PC-3 (cell line): ENCODE data around the gene SPRR2E. TPM values are rescaled to one million over a fixed set of nuclear protein-coding genes. Genes with fewer than 3 reads are reported as not detected.

ENCODE experiments used
- ATAC-seq: fragments of 200-7000 bp; cut with Tn5 transposase; 2 replicates; pipeline ENCODE4 v1.9.1; 2020; ENCODE audit warnings: mild to moderate bottlenecking, moderate library complexity
- BruUV-seq: library from RNA; stranded (reverse); fragments of 400-500 nt; replicated peaks from 2 replicates; lab custom pipeline; 2021; lab: Mats Ljungman, UMichigan
- CTCF ChIA-PET: fragments of 300-600 bp; sonication (Branson Sonifier 250); formaldehyde crosslinking; loops from one replicate; lab custom pipeline; 2022; ENCODE audit warnings: antibody characterized with exemption; lab: Charles Lee
- POLR2A ChIA-PET: fragments of 300-600 bp; sonication (Branson Sonifier 250); formaldehyde crosslinking; loops from one replicate; lab custom pipeline; 2022; ENCODE audit warnings: antibody characterized with exemption; ENCODE audit not compliant: unreplicated experiment; lab: Charles Lee
- DNase-seq: peaks from one replicate; pipeline ENCODE4 v3.0.0-alpha.2; 2015
- H2AFZ ChIP-seq: fragments of 300-600 bp; sonication (generic); 2 replicates; pipeline ENCODE4 v1.6.0; 2016; ENCODE audit warnings: antibody characterized with exemption, low read length
- H3F3A ChIP-seq: fragments of 300-600 bp; sonication (generic); one replicate; pipeline ENCODE4 v1.6.0; 2017; ENCODE audit warnings: antibody characterized with exemption, low read length, control low read depth, mild to moderate bottlenecking; ENCODE audit not compliant: unreplicated experiment
- H3K27ac ChIP-seq: fragments of 300-600 bp; sonication (generic); 2 replicates; pipeline ENCODE4 v1.5.1; 2016; ENCODE audit warnings: mild to moderate bottlenecking, low read length
- H3K27me3 ChIP-seq: fragments of 300-600 bp; sonication (generic); 2 replicates; pipeline ENCODE4 v1.6.1; 2016; ENCODE audit warnings: low read length, mixed read lengths
- H3K36me3 ChIP-seq: fragments of 300-600 bp; sonication (generic); 2 replicates; pipeline ENCODE4 v1.6.1; 2016; ENCODE audit warnings: low read depth, mixed run types, low read length, mixed read lengths
- H3K4me1 ChIP-seq: fragments of 300-600 bp; sonication (generic); 2 replicates; pipeline ENCODE4 v1.5.1; 2016; ENCODE audit warnings: low read length; ENCODE audit not compliant: insufficient read depth
- H3K4me2 ChIP-seq: fragments of 300-600 bp; sonication (generic); 2 replicates; pipeline ENCODE4 v1.6.0; 2016; ENCODE audit warnings: low read length
- H3K4me3 ChIP-seq: fragments of 300-600 bp; sonication (generic); 2 replicates; pipeline ENCODE4 v1.5.1; 2016; ENCODE audit warnings: mild to moderate bottlenecking, low read length, mixed read lengths
- H3K79me2 ChIP-seq: fragments of 300-600 bp; sonication (generic); 2 replicates; pipeline ENCODE4 v1.6.1; 2017; ENCODE audit warnings: low read length, mixed read lengths
- H3K9ac ChIP-seq: fragments of 300-600 bp; sonication (generic); 2 replicates; pipeline ENCODE4 v1.6.0; 2016; ENCODE audit warnings: mild to moderate bottlenecking, low read length
- H3K9me2 ChIP-seq: fragments of 300-600 bp; sonication (generic); replicated peaks from 2 replicates; pipeline ENCODE4 v1.6.1; 2016; ENCODE audit warnings: mixed run types, low read length, mixed read lengths
- H3K9me3 ChIP-seq: fragments of 300-600 bp; sonication (generic); 2 replicates; pipeline ENCODE4 v1.6.1; 2016; ENCODE audit warnings: low read length, mixed read lengths
- H4K20me1 ChIP-seq: fragments of 300-600 bp; sonication (generic); 2 replicates; pipeline ENCODE4 v1.6.1; 2016; ENCODE audit warnings: low read length, mixed read lengths
- EZH2 ChIP-seq: fragments of 300-600 bp; sonication (generic); IDR thresholded peaks from one replicate; pipeline ENCODE4 v1.6.1; 2017; ENCODE audit warnings: antibody characterized with exemption, mild to moderate bottlenecking, low read length; ENCODE audit not compliant: unreplicated experiment
- EZH2phosphoT487 ChIP-seq: fragments of 300-600 bp; sonication (generic); IDR thresholded peaks from 2 replicates; pipeline ENCODE4 v1.6.1; 2018; ENCODE audit warnings: mild to moderate bottlenecking, antibody characterized with exemption, low read length, borderline replicate concordance
- intact Hi-C: fragments of 100-400 bp; cut with micrococcal nuclease; formaldehyde crosslinking; loops from 2 replicates; pipeline ENCODE4 v1.9.0; 2023
- total RNA-seq: library from RNA; depleted of rRNA; stranded (reverse); fragments of >200 nt; gene quantifications from 2 replicates; pipeline ENCODE4 v1.2.3, GENCODE V29; 2014
- TF ChIP-seq, protein P1 (sequence below): fragments of 300-600 bp; sonication (generic); conservative IDR thresholded peaks from 2 replicates; pipeline ENCODE4 v1.5.1; 2017; ENCODE audit warnings: antibody characterized with exemption, low read depth, mild to moderate bottlenecking, low read length

Gene SPRR2E
- total RNA-seq, 1 experiment from 2014 or later = not detected

DNA sequence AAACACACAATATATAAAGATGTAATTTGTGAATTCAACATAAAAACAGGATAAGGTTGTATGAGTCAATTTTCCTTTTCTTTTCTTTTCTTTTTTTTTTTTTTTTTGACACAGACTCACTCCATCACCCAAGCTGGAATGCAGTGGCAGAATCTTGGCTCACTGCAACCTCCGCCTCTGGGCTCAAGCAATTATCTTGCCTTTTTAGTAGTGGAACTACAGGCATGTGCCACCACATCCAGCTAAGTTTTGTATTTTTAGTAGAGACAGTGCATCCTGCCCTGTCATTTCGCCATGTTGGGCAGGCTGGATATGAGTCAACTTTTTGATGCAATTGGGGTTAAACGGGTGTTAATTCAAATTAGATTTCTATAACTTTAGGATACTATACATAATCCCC is 12.6 kb downstream of the SPRR2E start:
- Histone ChIP-seq H3K9ac (no peak overlapping the region), H3K9me3 (no peaks in the 10 kb centered on the region), H3K36me3 (no peaks in the 10 kb centered on the region), H3F3A (no peaks in the 10 kb centered on the region), H3K4me3 (no peak overlapping the region), H3K4me2 (no peak overlapping the region), H3K4me1 (no peaks in the 10 kb centered on the region), H2AFZ (no peak overlapping the region), H4K20me1 (no peaks in the 10 kb centered on the region), H3K27me3 (peaks cover 46% of the 10 kb centered on the region), H3K79me2 (no peaks in the 10 kb centered on the region), H3K27ac (no peak overlapping the region), H3K9me2 (no peaks in the 10 kb centered on the region; the same call in 1 of the 2 replicates)
- POLR2A ChIA-PET = no interaction called here
- CTCF ChIA-PET = no interaction called here
- intact Hi-C loops = no loop called here
- TF ChIP-seq EZH2phosphoT487 = no peak
- TF ChIP-seq, protein P1, sequence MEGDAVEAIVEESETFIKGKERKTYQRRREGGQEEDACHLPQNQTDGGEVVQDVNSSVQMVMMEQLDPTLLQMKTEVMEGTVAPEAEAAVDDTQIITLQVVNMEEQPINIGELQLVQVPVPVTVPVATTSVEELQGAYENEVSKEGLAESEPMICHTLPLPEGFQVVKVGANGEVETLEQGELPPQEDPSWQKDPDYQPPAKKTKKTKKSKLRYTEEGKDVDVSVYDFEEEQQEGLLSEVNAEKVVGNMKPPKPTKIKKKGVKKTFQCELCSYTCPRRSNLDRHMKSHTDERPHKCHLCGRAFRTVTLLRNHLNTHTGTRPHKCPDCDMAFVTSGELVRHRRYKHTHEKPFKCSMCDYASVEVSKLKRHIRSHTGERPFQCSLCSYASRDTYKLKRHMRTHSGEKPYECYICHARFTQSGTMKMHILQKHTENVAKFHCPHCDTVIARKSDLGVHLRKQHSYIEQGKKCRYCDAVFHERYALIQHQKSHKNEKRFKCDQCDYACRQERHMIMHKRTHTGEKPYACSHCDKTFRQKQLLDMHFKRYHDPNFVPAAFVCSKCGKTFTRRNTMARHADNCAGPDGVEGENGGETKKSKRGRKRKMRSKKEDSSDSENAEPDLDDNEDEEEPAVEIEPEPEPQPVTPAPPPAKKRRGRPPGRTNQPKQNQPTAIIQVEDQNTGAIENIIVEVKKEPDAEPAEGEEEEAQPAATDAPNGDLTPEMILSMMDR = no peak
- TF ChIP-seq EZH2 = no peak
- BruUV-seq = no TSS peak
- ATAC-seq = no peak
- DNase-seq = no peak

DNA sequence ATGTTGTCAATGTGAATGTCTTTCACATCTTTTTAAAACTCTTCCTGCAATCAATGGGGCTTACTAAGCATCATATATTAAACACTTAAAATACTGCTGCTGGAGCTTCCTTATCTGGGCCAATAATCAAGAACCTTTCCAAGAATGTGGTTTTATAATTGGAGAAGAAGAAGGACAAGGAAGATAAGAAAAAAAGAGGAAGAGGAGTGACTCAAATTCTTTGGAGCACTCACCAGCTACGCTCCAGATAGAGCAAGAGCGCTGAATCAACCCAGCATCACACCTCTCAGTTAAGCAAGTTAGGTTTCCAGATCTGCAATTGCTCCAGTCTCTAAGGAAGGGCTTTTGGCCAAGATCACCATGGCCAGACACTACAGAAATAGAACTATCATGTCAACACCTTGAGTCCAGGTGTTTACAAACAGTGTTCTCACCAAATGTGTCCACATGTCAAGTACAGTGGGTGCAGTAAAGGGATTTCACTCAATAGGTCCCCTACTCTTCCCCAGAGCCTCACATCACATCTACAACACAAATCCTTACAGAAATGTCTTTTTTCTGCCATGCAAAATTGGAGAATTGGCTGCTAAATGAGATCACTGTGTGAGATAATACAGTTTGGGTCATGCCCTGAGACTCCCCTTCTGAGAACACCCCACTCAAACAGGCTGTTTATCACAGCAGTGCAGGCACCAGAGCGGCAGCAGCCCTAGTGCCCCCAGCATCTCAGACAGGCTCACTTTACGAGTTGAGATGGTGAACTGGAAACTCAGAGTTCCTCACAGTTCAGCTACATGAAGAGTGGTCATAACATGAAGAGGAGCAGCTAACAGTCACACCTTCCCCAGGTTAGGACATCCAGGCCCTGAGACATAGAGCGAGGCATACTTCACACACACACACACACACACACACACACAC is 21.3 kb downstream of the SPRR2E start:
- CTCF ChIA-PET = no interaction called here
- POLR2A ChIA-PET = no interaction called here
- Histone ChIP-seq H3K4me2 (no peak overlapping the region), H3K9me3 (no peaks in the 10 kb centered on the region), H3K36me3 (no peaks in the 10 kb centered on the region), H3K27me3 (peaks cover 44% of the 10 kb centered on the region), H3K4me1 (no peaks in the 10 kb centered on the region), H3K9ac (no peak overlapping the region), H3K79me2 (no peaks in the 10 kb centered on the region), H3K27ac (no peak overlapping the region), H2AFZ (no peak overlapping the region), H3K9me2 (no peaks in the 10 kb centered on the region), H3K4me3 (no peak overlapping the region), H4K20me1 (no peaks in the 10 kb centered on the region), H3F3A (no peaks in the 10 kb centered on the region)
- no peak for DNase-seq
- intact Hi-C loops = no loop called here
- no peak for ATAC-seq
- TF ChIP-seq EZH2phosphoT487 (no peak), EZH2 (no peak)
- TF ChIP-seq, protein P1 = no peak
- no TSS peak for BruUV-seq

GRCh38 chr1:153071511-153071910 is 22.8 kb downstream of the SPRR2E start, which contains the start of gene SPRR2B:
SPRR2B (minus strand) TSS chr1:153071611; CDS start chr1:153070839, 772 bp downstream.
- intact Hi-C loops = no loop called here
- no TSS peak for BruUV-seq
- no peak within 1 kb of the TSS for H2AFZ ChIP-seq

More at GRCh38 chr1:153071511-153071910, 22.8 kb downstream of the SPRR2E start, which contains the start of gene SPRR2B:
- DNase-seq = no peak
- H3K9me2 ChIP-seq = no peaks in the 10 kb centered on the region
- no peak within 1 kb of the TSS for H3K4me2 ChIP-seq
- H3F3A ChIP-seq = no peaks in the 10 kb centered on the region
- TF ChIP-seq EZH2phosphoT487 (no peak), EZH2 (no peak)
- TF ChIP-seq, protein P1 = no peak
- no peak within 1 kb of the TSS for H3K9ac ChIP-seq
- POLR2A ChIA-PET = no interaction called here
- no peaks in the 10 kb centered on the region for H4K20me1 ChIP-seq
- H3K4me1 ChIP-seq = no peaks in the 10 kb centered on the region
- CTCF ChIA-PET = no interaction called here
- H3K27me3 ChIP-seq = peaks cover 49% of the 10 kb centered on the region
- no peak within 1 kb of the TSS for H3K27ac ChIP-seq
- no peaks in the 10 kb centered on the region for H3K36me3 ChIP-seq
- H3K79me2 ChIP-seq = no peaks in the 10 kb centered on the region
- H3K9me3 ChIP-seq = no peaks in the 10 kb centered on the region
- ATAC-seq = no peak
- H3K4me3 ChIP-seq = no peak within 1 kb of the TSS
